MM.1S (cell line): ENCODE results near the gene MS4A10.

Source experiments
- CTCF ChIP-seq: fragments of 300-600 bp; sonication (generic); IDR thresholded peaks from 2 replicates; pipeline ENCODE4 v1.5.1; 2016; ENCODE audit warnings: antibody characterized with exemption, low read length, mixed read lengths
- EZH2 ChIP-seq: fragments of 300-600 bp; sonication (generic); optimal IDR thresholded peaks from 2 replicates; pipeline ENCODE3; 2017; ENCODE audit warnings: low read depth, mild to moderate bottlenecking, antibody characterized with exemption, low read length, mixed read lengths
- EZH2phosphoT487 ChIP-seq: fragments of 300-600 bp; sonication (generic); IDR thresholded peaks from 2 replicates; pipeline ENCODE4 v1.6.1; 2018; ENCODE audit warnings: antibody characterized with exemption, low read length

- no peak for TF ChIP-seq CTCF
- TF ChIP-seq EZH2phosphoT487, result no peak
- TF ChIP-seq EZH2, result no peak
Observed at GRCh38 chr11:60795291-60795690, 10.2 kb downstream of the MS4A10 start.
